ENCODE measurements around the gene PSIP1.
A peak's percentile ranks its signal among the peaks of the same experiment; 100 is the strongest.
"Not testable (repeated sequence)": the region's sequence is repeated elsewhere in the genome, so short reads cannot be mapped to it uniquely, and the experiment has no call there.

The PSIP1 gene

GRCh38 chr9:15430920-15431844, 79.6 kb downstream of the PSIP1 start:
- no peak for DNase-seq

DNA sequence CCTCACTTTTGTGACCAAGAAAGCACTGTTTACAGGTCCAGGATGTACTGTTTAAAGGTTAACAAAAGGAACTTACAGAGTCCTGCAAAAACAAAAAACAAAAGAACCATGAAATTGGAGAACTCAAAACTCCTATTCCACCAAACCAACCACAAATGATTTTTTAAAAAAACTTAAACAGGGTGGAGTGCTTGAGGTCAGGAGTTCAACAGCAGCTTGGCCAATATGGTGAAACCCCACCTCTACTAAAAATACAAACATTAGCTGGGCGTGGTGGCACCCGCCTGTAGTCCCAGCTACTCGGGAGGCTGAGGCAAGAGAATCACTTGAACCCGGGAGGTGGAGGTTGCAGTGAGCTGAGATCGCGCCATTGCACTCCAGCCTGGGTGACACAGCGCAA, 83.1 kb downstream of the PSIP1 start:
- not testable (repeated sequence) for DNase-seq

GRCh38 chr9:15426019-15426418, 84.8 kb downstream of the PSIP1 start:
- no peak for DNase-seq

- DNase-seq: no peak
These were observed 87.4 kb downstream of the PSIP1 start for GRCh38 chr9:15423231-15423985.

DNA sequence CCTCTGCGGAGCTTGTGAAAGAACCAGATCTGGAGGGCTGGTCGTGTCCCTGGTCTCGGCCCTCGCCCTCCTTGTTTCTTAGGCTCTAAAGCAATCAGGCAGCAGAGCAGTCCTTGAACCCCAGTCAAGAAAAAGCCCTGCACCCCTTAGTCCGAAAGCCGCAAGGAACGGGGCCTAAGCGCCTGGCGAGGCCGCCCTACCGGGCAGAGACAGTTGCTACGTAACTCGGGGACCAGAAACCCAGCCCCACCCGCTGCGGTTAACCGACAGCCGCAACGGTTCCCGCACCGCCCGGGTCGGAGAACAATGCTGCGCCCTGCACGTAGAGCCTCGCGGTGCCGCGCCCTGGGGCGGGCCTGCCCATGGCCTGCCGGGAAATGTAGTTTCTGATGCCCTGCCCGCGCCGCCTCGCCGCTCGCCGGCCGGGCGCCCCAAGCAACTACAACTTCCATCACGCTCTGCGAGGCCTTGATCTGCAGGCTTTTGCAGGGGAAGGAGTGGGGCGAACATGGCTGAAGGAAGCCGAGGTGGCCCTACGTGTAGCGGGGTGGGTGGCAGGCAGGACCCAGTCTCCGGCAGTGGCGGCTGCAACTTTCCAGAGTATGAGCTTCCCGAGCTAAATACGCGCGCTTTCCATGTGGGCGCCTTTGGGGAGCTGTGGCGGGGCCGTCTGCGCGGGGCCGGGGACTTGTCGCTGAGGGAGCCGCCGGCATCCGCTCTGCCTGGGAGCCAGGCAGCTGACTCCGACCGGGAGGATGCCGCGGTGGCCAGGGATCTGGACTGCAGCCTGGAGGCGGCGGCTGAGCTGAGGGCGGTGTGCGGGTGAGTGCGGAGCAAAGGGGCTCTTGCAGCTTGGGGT, 88.2 kb downstream of the PSIP1 start, which contains the start of gene SNAPC3:
SNAPC3 (plus strand) TSS at position 505 of the 859 bp plus-strand sequence; CDS start at position 509, 4 bp downstream.
- peak; percentile 88 for DNase-seq

DNA sequence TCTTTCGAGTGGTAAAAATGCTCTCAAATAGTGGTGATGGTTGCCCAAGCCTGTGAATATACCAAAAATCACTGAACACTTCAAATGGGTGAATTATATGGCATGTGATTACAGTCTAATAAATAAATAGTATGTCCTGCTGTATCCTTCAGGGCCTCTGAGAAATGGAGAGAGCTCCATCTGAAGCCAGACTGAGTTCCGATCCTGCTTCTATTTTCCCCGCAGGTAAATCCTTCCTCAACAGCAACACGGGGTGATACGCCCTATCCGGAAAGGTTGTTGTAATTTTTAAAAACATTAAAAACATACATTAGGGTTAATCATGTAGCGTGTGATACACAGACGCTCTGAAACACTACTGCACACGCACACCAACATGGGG, 88.8 kb downstream of the PSIP1 start:
- no peak for DNase-seq

DNA sequence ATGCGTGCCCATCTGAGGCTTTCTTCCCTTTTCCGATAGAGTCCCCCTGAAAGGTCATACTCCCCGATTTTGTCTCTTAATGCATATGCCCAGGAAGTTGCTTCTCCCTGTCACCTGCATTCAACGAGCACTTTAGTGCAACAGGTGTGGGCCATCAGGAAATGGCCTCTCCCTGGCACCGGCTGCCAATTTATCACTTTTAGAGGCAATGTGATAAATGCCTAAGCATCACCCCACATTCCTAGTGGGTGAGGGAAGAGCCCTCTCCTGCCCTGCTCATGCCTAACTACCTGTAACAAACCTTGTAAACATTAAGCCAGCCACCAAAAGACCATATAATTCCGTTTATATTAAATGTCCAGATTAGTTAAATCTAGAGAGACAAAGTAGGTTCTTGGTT, 89.2 kb downstream of the PSIP1 start:
- no peak for DNase-seq

GRCh38 chr9:15420796-15421195, 90.0 kb downstream of the PSIP1 start:
- DNase-seq: no peak

GRCh38 chr9:15417626-15418025, 93.1 kb downstream of the PSIP1 start:
- DNase-seq: no peak

GRCh38 chr9:15416880-15417279, 93.9 kb downstream of the PSIP1 start:
- DNase-seq: peak; percentile 39

Measured in activated gamma-delta T cell treated with Interleukin-2 at 50 U/mL for 16 hours (primary cell).